DND-41 (cell line): ENCODE results near the gene OR10R2.

Source experiments
- ATAC-seq: fragments of 200-7000 bp; cut with Tn5 transposase; 3 replicates; pipeline ENCODE4 v1.9.1; 2021; ENCODE audit warnings: low read depth; ENCODE audit not compliant: insufficient read depth
- DNase-seq: peaks from one replicate; pipeline ENCODE4 v3.0.0-alpha.2; 2020
- H2AFZ ChIP-seq: 2 replicates; pipeline ENCODE4 v1.6.0; 2012; ENCODE audit warnings: low read depth, low read length
- H3K27ac ChIP-seq: 2 replicates; pipeline ENCODE4 v1.5.1; 2012; ENCODE audit warnings: low read length, inconsistent platforms
- H3K27me3 ChIP-seq: fragments of 200-600 bp; sonication (generic); 2 replicates; pipeline ENCODE4 v1.6.0; 2012; ENCODE audit warnings: low read length, mild to moderate bottlenecking, inconsistent platforms; ENCODE audit not compliant: insufficient read depth, poor library complexity
- H3K36me3 ChIP-seq: 2 replicates; pipeline ENCODE4 v1.5.1; 2012; ENCODE audit warnings: low read length, inconsistent platforms; ENCODE audit not compliant: insufficient read depth
- H3K4me1 ChIP-seq: 2 replicates; pipeline ENCODE4 v1.5.1; 2012; ENCODE audit warnings: mild to moderate bottlenecking, low read length; ENCODE audit not compliant: insufficient read depth
- H3K4me2 ChIP-seq: 2 replicates; pipeline ENCODE4 v1.6.0; 2012; ENCODE audit warnings: mild to moderate bottlenecking, moderate library complexity, low read length, inconsistent platforms; ENCODE audit not compliant: insufficient read depth
- H3K4me3 ChIP-seq, 2 experiments: fragments of 200-600 bp in 1 of 2; shearing (Covaris generic) in 1 of 2; 2 replicates each; pipeline ENCODE4 v1.5.1; 2012 to 2016; ENCODE audit warnings: inconsistent platforms in 2 of 2, low read length in 2 of 2, mild to moderate bottlenecking in 2 of 2, low read depth in 1 of 2, moderate library complexity in 1 of 2
- H3K79me2 ChIP-seq: 2 replicates; pipeline ENCODE4 v1.6.0; 2012; ENCODE audit warnings: low read length, inconsistent platforms; ENCODE audit not compliant: insufficient read depth
- H3K9ac ChIP-seq: 2 replicates; pipeline ENCODE4 v1.6.0; 2012; ENCODE audit warnings: low read depth, mild to moderate bottlenecking, inconsistent platforms, low read length, moderate library complexity
- H3K9me3 ChIP-seq: 2 replicates; pipeline ENCODE4 v1.5.1; 2012; ENCODE audit warnings: low read length, moderate library complexity, mild to moderate bottlenecking, inconsistent platforms; ENCODE audit not compliant: insufficient read depth, severe bottlenecking
- H4K20me1 ChIP-seq: 2 replicates; pipeline ENCODE4 v1.6.0; 2012; ENCODE audit warnings: low read length; ENCODE audit not compliant: insufficient read depth
- CTCF ChIP-seq: IDR thresholded peaks from 2 replicates; pipeline ENCODE4 v1.5.1; 2012; ENCODE audit warnings: borderline replicate concordance, low read length, moderate library complexity, mild to moderate bottlenecking; ENCODE audit not compliant: poor library complexity, severe bottlenecking; ENCODE audit errors: extremely low read depth
- EZH2 ChIP-seq: IDR thresholded peaks from 3 replicates; pipeline ENCODE4 v1.6.1; 2012; ENCODE audit warnings: borderline replicate concordance, low read depth, mild to moderate bottlenecking, moderate library complexity, low read length, inconsistent platforms; ENCODE audit not compliant: severe bottlenecking

OR10R2 gene

DNA sequence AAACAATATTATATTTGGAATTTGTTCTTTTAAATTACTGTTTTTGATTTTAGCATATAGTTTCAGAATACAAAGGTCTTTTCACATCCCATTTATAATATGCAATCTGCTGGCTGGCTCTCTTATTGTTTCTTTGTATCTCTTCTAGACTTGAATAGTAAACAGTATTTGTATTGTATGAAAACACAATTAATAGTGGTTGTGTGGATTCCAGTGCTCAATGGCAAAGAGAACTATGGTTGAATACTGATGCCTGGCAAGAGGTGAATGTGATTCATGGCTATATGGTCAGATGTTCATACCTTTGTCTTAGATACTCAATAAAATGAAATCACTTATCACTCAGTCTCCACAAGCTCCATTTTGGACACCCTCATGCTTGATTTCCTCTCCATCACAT lies 44.9 kb downstream of the OR10R2 start:
- Histone ChIP-seq H3K27ac (no peak overlapping the region), H3K4me1 (no peaks in the 10 kb centered on the region), H3K27me3 (no peaks in the 10 kb centered on the region), H3K36me3 (no peaks in the 10 kb centered on the region), H3K4me2 (no peak overlapping the region), H3K9ac (no peak overlapping the region), H3K79me2 (no peaks in the 10 kb centered on the region), H2AFZ (no peak overlapping the region), H3K9me3 (no peaks in the 10 kb centered on the region), H3K4me3 (no peak overlapping the region), H4K20me1 (no peaks in the 10 kb centered on the region)
- ATAC-seq, result no peak
- no peak for TF ChIP-seq EZH2
- no peak for TF ChIP-seq CTCF
- no peak for DNase-seq

- Histone ChIP-seq H3K27ac (no peak overlapping the region), H3K79me2 (no peaks in the 10 kb centered on the region), H3K9ac (no peak overlapping the region), H3K4me2 (no peak overlapping the region), H3K36me3 (no peaks in the 10 kb centered on the region), H3K27me3 (no peaks in the 10 kb centered on the region), H4K20me1 (no peaks in the 10 kb centered on the region), H2AFZ (no peak overlapping the region), H3K9me3 (no peaks in the 10 kb centered on the region), H3K4me1 (no peaks in the 10 kb centered on the region), H3K4me3 (no peak overlapping the region)
- DNase-seq (no peak), ATAC-seq (no peak)
- no peak for TF ChIP-seq EZH2
- TF ChIP-seq CTCF, result no peak
Observed at GRCh38 chr1:158520021-158520420, 48.0 kb downstream of the OR10R2 start.

DNA sequence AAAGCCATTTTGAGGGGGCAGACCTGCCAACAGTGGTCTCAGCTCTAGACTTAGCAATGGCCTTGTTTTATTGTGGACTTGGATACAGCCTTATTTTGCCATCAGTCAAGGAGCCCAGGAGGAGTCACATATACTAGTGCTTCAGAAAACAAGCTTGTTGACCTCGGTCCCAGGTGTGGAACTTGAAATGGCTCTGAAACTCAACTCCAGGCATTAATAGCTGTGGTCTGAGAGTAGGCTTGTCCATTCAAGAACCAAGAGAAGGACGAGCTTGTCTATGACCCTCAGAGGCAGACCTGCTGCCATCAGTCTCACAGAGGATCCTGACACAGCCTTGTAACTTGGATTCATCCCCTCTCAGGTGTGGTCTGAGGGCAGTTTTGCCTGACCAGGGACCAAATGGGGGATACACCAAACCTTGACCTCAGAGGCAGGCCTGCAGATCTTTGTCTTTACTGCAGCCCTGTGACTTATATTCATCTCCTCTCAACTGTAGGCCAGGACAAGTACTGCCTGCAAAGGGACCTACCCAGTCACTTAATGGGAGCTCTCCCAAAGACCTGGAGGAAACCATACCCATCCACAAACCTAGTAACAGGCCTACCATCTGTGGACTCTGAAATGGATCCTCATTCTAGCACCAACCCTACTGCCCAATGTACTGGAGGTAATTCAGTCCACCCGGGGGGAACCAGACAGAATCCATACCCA lies 49.1 kb downstream of the OR10R2 start:
- Histone ChIP-seq H2AFZ (no peak overlapping the region), H3K4me1 (0 out of 2 replicates have a peak, but pooled peaks cover 3% of the 10 kb centered on the region), H3K36me3 (no peaks in the 10 kb centered on the region), H3K27ac (no peak overlapping the region), H3K27me3 (no peaks in the 10 kb centered on the region), H3K4me3 (no peak overlapping the region), H3K4me2 (no peak overlapping the region), H4K20me1 (no peaks in the 10 kb centered on the region), H3K79me2 (no peaks in the 10 kb centered on the region), H3K9me3 (no peaks in the 10 kb centered on the region), H3K9ac (no peak overlapping the region)
- DNase-seq (no peak), ATAC-seq (no peak)
- TF ChIP-seq EZH2 (no peak), CTCF (no peak)

GRCh38 chr1:158521666-158522058 lies 49.6 kb downstream of the OR10R2 start:
- no peaks in the 10 kb centered on the region for H3K36me3 ChIP-seq
- H3K27ac ChIP-seq, result no peak overlapping the region
- H4K20me1 ChIP-seq, result no peaks in the 10 kb centered on the region
- no peak overlapping the region for H2AFZ ChIP-seq
- H3K4me3 ChIP-seq, result no peak overlapping the region
- H3K27me3 ChIP-seq, result no peaks in the 10 kb centered on the region
- no peak for TF ChIP-seq EZH2
- TF ChIP-seq CTCF, result no peak
- no peaks in the 10 kb centered on the region for H3K79me2 ChIP-seq
- H3K4me2 ChIP-seq, result no peak overlapping the region
- H3K9me3 ChIP-seq, result no peaks in the 10 kb centered on the region
- H3K4me1 ChIP-seq, result peaks cover 5% of the 10 kb centered on the region
- ATAC-seq (no peak), DNase-seq (no peak)
- H3K9ac ChIP-seq, result no peak overlapping the region
